HPDE6-E6E7 (cell line): ENCODE results near the gene ITPR2.
"Not testable (repeated sequence)": the region's sequence is repeated elsewhere in the genome, so short reads cannot be mapped to it uniquely, and the experiment has no call there.

Source experiments
- DNase-seq: peaks from one replicate; pipeline ENCODE4 v3.0.0; 2011; ENCODE audit warnings: missing footprints; ENCODE audit errors: extremely low spot score

ITPR2 gene

GRCh38 chr12:26668230-26668629 is 164.8 kb downstream of the ITPR2 start:
- DNase-seq, result no peak

GRCh38 chr12:26666286-26666685 is 166.7 kb downstream of the ITPR2 start:
- no peak for DNase-seq

GRCh38 chr12:26661399-26661798 is 171.6 kb downstream of the ITPR2 start:
- DNase-seq, result no peak

- no peak for DNase-seq
Observed at GRCh38 chr12:26659930-26660329, 173.1 kb downstream of the ITPR2 start.

GRCh38 chr12:26658991-26659390 is 174.0 kb downstream of the ITPR2 start:
- no peak for DNase-seq

GRCh38 chr12:26654623-26655022 is 178.4 kb downstream of the ITPR2 start:
- no peak for DNase-seq

GRCh38 chr12:26651566-26652188 is 181.3 kb downstream of the ITPR2 start:
- DNase-seq, result peak; percentile 12

GRCh38 chr12:26651036-26651435 is 182.0 kb downstream of the ITPR2 start:
- no peak for DNase-seq

- no peak for DNase-seq
Observed at GRCh38 chr12:26648999-26649398, 184.0 kb downstream of the ITPR2 start.

GRCh38 chr12:26648584-26648983 is 184.4 kb downstream of the ITPR2 start:
- DNase-seq, result no peak

- no peak for DNase-seq
Observed at GRCh38 chr12:26648066-26648465, 184.9 kb downstream of the ITPR2 start.

- no peak for DNase-seq
Observed at GRCh38 chr12:26647088-26647487, 185.9 kb downstream of the ITPR2 start.

- no peak for DNase-seq
Observed at GRCh38 chr12:26646571-26646970, 186.4 kb downstream of the ITPR2 start.

- DNase-seq, result not testable (repeated sequence)
Observed at GRCh38 chr12:26644376-26644775, 188.6 kb downstream of the ITPR2 start.

- no peak for DNase-seq
Observed at GRCh38 chr12:26643532-26644315, 189.3 kb downstream of the ITPR2 start.

- no peak for DNase-seq
Observed at GRCh38 chr12:26642361-26642760, 190.6 kb downstream of the ITPR2 start.

- DNase-seq, result peak; percentile 20
Observed at GRCh38 chr12:26636710-26637328, 196.2 kb downstream of the ITPR2 start.

GRCh38 chr12:26633591-26634210 is 199.3 kb downstream of the ITPR2 start:
- no peak for DNase-seq

- DNase-seq, result no peak
Observed at GRCh38 chr12:26632756-26633155, 200.2 kb downstream of the ITPR2 start.

GRCh38 chr12:26631846-26632245 is 201.1 kb downstream of the ITPR2 start:
- no peak for DNase-seq

- DNase-seq, result no peak
Observed at GRCh38 chr12:26630546-26631027, 202.4 kb downstream of the ITPR2 start.

GRCh38 chr12:26629864-26630263 is 203.1 kb downstream of the ITPR2 start:
- DNase-seq, result no peak
